ENCODE results near the gene PDIA6.
A peak's percentile ranks its signal among the peaks of the same experiment; 100 is the strongest.
"Not testable (repeated sequence)": the region's sequence is repeated elsewhere in the genome, so short reads cannot be mapped to it uniquely, and the experiment has no call there.

PDIA6 gene

DNA sequence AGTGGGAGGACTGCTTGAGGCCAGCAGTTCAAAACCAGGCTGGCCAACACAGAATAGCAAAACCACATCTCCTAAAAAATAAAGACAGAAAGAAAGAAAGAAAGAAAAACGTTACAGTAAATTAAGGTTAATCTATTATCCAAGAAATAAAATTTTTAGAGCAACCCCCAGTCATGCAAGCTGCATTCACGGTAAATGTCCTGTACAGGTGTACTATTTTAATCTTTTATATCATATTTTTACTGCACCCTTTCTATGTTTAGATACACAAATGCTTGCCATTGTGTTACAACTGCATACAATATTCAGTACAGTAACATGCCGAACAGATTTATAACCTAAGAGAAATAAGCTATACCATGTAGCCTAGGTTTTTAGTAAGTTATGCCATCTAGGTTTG, 6.0 kb downstream of the PDIA6 start:
- DNase-seq, result no peak

DNA sequence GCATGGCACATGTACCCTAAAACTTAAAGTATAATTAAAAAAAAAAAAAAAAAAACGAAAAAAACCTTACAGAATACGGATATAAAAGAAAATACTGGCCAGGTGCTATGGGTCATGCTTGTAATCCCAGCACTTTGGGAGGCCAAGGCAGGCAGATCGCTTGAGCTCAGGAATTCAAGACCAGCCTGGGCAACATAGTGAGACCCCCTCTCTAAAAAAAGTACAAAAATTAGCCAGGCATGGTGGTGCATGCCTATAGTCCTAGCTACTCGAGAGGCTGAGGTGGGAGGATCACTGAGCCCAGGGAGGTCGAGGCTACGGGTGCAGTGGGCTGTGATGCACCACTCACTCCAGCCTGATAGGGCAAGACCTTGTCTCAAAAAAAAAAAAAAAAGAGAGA, 6.6 kb downstream of the PDIA6 start:
- not testable (repeated sequence) for DNase-seq

DNA sequence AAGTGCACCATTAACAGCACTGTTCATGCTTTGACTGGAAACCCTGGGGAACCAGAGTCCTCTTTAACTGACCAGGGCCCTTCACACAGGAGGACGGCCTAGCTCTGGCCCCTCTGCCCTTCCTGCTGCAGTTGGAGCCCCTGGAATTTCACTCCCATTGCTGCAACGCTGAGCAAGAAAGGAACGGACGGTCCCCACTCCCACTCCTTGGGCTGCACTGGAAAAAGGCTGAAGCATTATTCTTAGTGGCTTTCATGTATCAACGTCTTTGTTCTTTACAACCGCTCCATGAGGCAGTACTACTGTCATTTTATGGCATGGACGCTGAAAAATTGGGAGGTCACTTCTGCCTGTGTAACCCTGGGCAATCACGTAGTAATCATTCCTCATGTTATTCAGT, 9.9 kb downstream of the PDIA6 start:
- no peak for DNase-seq

DNA sequence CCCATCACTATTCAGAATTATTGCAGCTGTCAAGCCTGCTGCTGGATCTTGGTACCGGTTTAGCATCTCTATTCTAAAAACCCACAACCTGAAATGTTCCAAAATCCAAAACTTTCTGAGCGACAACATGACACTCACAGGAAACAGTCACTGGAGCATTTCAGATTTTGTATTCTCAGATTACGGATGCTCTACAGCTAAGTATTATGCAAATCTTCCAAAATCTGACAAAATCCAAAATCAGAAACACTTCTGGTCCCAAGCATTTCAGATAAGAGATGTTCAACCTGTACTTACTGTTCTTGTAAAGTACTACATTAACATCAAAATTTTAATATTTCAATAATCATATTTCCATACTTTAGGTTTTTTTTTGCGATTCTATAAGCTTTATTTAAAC, 12.4 kb downstream of the PDIA6 start:
- DNase-seq, result no peak

DNA sequence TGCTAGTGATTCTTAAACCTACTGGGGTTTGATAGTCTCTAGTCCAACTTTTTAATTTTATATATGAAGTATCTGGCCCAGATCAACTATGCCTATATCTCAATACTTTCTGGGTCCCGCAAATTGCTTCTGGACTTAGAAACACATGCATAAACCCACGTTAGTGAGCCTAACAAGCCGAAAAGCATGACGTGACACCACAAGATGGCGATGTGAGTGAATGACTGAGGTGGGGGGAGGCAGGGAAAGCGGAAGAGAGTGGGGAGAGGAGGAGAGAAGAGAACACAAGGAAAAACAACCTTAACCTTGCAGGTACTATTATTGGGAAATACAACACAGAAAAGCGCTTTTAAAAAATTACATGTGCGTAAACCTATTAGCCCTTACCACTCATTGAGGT, 13.8 kb downstream of the PDIA6 start:
- DNase-seq, result no peak

DNA sequence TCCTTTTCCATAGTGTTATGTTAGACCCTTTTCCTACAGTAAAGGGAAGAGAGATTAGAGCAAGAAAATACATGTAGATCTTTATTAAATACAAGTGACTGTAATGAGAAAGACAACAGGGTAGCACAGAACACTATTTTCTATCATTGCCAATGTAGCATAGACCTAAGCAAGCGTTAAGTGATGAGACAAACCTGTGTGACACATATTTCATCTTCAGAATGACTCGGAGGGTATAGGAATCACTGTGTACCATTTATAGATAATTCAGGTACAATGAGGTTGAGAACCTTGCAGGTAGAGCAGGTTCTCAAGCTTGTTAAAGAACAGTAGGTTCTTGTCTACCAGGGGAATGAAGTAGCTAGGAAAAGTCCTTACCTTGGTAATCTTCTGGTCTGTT, 15.9 kb downstream of the PDIA6 start:
- no peak for DNase-seq

DNA sequence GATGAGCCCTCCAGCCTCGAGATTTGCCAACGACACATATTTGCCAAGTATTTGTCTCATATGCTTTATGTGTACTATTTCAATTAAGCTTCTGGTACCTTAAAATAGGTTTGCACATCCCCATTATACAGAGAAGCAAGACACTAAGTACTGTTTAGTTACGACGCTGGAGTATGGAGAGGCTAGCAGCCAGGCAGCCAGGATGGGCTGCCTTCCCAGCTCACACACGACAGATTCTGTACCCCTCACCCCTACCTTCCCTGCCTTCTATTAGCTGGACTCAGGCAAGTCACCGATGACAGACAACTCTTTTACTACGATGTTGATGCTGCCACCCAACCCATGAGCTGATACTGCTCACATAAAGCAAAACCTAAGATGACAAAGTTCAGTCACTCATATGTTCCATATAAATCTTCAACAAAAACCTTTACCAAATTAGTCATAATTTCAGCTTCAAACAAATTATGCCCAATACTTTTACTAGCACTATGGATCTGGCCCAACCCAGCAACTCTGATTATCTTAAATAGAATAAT, 17.0 kb downstream of the PDIA6 start:
- DNase-seq, result no peak

DNA sequence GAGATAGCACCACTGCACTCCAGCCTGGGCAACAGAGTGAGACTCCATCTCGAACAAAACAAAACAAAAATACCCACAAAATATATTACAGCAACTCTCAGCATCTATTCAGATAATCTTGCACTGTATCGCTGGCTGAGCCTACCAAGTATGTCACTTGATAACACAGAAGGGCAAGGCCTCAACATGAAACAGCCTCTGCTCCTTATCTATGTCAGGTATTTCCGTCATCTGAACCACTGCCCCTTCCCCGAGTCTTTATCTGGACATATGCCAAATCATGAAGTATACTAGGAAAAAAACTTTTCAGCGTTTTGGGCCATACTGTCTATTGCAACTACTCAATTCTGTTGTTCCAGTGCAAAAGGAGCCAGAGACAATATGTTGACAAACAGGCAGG, 17.7 kb downstream of the PDIA6 start:
- DNase-seq, result no peak

DNA sequence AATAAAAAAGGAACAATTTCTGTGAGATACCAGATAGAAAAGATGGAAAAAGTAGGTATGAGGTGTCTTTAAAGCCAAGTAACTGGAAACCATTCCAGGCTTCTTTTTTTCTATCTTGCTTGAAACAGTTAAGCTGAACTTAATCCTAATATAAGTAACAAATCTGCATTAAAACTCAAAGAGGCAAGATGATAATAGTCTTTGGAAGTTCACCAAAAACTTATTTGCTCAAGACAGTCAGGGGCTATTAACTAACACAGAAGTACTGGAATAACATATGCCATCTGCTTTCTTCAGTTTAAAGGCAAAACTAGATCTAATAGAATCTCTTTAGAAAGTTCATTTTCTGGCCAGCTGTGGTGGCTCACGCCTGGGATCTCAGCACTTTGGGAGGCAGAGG, 18.8 kb downstream of the PDIA6 start:
- DNase-seq, result no peak

DNA sequence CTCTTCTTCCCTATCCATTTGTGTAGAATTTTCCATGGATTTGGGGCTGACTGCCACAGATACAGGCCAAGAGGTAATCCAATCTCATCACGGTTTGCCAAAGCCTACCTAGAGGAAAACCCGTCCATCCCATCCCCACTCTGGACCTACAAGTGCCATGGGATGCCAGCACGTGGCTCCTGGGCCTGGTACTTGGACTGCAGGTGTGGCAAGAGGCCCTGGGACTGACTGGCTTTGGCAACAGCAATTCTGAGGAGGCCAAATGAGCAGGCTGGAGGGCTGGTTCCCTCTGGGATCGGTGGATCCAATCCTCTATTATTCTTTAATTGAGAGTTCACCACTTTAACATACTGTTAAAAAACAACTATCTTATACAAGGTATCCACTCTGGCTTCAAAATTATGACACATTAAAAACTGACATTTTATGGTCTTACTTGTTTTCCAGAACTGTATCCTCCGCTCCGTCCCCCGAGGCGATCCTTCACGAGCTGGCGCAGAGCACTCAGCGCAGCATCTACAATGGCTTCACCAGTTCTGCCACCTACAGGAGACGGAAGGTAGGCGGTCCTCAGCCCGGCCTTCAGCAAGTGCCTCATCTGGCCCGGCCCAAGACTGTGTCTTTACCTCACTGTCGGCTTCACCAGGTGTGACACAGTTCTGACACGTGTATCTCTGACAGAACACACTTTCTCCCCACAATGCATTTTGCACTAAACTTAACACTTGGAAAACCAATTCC, 19.8 kb downstream of the PDIA6 start:
- DNase-seq, result no peak

DNA sequence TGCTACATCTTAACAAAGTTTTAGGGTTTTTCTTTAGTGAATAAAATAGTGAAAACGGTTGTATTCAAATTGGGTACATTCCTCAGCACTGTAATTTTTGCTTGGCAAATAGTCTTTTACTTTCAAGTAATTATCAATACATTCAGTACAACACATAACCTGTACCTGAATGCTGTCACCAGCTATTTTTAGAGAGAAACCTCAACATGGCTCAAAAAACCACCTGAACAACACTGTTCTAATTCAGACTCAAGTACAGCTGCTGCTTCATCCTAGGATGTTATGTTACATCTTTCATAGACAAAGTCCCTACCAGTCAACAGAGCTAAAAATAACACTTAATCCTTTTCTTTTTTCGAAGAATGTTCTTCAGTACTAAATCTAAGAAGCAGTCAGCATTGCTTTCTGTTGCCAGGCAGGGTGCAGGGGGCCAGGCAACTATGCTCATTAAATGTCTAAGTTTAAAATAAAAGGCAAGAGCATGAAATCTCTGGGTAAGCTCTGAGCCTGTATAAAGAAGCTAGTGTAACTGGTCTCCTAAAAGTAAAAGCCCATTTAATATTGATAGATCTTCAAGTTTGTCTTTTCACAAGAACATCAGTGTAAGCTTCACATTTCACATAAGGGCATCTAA, 20.5 kb downstream of the PDIA6 start:
- DNase-seq, result no peak

DNA sequence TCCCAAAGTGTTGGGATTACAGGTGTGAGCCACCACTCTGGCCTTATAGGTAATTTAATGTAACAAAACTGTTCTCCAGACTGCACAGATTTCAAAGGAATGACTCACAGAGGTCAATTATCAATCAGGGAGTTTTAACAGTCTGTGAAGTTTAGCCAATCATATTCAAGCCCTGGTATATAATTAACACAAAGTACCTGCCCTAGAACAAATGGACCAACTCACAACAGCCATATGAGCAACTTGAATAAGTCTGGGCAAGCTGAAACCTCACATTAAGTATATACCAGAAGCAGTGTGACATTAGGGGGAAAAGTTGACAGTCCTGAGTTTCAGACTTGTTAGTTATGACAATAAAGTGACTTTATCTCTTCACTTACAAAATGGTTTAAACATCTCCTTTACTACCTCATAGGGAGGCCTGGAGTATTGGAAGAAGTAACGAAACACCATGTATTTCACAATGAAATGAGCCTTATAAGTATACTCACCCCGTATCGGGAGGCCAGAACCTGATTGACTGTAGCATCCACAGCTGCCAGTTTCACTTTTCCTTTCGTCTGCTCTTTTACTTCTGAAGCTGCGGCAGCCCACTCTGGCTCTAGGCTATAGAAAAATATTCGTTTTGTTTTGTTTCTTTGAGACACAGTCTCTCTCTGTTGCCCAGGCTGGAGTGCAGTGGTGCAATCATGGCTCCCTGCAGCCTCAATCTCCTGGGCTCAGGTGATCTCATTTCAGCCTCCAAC, 22.2 kb downstream of the PDIA6 start:
- DNase-seq, result peak in 1 of 5 donors; percentile 28

DNA sequence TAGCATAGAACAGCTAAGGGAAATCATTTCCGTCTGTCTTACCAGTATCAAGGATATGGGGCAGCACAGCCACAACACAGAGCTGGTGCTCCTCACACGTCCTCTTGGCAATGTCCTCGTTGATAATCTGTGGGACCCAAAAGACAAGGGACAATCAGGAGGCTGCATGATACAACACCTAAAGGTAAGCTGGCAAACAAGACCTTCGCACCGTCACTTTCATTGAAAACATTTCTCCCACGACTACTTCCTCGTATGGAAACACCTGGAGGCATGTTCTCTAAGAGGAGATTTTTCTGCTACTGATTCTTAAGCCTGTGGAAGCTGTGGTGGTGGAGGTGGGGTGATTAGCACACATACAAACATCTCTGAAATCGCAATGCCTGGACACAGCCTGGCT, 23.7 kb downstream of the PDIA6 start:
- DNase-seq, result no peak

DNA sequence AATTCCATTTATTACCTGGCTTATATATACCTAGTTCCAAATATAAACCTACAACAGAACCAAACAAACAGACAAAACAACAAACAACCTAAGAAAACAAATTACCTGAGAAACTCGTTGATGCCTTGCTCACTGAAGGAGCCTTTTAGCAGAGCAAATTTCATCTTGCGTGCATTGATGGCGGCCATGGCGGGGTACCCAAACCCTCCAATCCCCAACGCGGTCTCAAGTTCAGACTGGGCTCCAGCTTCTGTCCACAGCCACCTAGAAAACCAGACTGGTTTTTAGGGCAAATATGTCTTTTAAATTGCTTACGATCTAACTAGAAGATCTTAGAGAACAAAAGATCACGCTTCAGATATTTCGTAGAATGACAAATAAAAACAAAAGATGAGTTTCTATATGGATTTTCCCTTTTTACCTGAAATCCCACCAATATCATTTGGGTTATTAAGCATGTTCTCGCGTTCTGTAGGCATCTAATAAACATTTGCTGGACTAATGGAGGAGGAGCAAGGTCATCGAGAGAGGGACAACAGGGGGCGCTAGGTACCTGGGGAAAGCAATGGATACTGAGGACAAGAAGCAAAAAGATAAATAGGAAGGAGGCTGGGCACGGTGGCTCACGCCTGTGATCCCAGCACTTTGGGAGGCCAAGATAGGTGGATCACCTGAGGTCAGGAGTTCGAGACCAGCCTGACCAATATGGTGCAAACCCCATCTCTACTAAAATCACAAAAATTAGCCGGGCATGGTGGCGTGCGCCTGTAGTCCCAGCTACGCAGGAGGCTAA, 25.2 kb downstream of the PDIA6 start:
- DNase-seq, result peak in 2 of 5 donors; percentile 14 to 25

DNA sequence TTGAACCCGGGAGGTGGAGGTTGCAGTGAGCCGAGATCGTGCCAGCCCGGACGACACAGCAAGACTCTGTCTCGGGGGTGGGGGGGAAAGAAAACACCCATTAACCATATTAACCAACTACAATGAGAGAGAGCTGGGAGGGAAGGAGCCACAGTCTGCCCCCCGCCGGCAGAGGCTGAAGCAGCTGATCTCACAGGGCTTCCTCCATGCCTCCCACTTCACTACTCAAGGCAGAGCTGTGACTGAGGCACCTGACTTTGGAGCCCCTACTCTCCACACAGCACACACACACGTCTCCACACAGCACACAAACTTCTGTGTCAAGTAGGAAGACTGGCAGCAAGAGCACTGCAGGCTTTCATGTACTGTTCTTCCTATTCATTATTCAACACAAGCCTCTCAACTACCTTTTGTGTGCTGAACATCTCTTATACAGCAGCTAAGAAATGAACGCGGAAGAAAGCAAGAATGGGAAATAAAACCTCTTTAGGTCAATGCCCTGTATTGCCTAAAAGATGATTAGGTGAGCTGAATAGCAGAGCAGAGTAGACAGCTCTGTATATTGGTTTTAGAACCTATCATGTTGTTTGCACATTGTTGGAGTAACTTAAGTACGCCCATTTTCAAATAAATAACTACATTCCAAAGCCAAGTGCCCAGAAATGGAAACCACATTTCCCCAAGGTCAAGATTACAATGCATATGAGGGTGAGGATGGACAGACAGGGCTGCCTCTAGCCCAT, 26.2 kb downstream of the PDIA6 start:
- no peak for DNase-seq

DNA sequence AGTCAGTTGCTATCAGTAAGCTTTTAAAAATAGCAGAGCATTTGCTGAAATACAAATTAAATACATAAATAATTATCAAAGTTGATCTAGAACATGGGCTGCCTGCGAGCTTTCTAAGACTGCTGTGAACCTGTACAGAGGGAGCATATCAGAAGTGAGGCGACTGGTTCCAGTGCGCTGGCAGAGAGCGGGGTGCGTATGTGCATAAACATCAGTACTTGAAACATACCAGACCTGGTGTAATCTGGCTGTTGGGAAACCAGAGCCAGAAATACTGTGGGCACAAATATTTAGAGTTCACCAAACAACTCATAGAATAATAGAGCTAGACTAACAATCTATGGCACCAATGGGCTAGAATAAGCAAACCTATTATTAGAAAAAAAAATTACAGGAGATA, 27.3 kb downstream of the PDIA6 start:
- DNase-seq, result no peak

DNA sequence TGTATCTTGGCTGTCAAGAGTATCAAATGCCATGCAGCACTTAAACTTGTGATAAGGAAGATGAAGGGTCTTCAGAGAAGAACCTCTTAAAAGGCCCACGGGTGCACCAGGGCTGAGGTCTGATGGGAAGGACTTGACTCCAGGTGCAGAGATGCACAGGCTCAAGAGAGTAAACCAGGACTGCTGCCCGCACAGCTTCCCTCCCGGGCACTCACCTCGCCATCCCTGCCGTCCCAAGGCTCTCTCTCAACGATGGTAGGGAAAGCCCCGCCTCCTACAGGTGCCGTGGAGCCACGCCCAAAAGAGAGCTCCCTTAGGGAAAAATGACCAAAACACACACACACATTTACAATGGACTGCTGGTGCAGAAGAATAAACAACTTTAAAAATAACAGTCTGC, 27.9 kb downstream of the PDIA6 start:
- DNase-seq, result no peak

DNA sequence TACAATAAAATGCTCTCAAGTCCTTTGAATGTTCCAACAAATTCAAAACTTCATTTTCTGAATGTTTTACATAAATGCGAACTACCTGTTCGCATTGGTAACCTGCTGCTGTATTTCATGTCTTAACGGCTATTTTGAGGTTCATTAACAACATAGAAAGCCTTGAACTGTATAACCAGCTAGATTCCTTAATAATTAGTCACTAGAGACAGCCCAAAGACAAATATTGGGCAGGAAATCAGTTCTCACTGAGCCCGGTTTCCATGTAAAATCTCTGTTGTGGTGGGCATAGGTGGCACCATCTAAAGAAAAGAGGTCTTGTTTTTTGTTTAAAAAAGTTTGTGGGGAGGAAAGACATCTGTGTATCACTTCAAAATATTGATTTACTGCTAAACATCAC, 29.2 kb downstream of the PDIA6 start:
- no peak for DNase-seq

DNA sequence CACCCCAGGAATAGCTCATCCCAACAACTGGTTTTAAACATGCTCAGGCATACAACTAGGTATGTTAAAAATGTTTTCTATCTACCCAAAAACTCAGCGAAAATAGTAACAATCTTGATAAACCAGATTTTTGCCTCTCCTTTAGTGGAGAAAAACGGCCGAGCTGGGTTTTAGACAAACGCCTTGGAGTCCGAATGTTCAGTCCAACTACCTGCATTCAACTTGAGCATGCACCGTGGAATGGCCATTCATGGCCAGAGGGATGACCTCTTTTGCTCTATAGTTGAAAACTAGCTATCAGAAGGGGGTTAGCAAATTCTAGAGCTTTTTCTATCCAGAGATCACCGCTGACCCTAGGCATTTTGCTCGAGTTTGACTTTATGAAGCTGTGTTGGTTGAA, 30.8 kb downstream of the PDIA6 start:
- no peak for DNase-seq

DNA sequence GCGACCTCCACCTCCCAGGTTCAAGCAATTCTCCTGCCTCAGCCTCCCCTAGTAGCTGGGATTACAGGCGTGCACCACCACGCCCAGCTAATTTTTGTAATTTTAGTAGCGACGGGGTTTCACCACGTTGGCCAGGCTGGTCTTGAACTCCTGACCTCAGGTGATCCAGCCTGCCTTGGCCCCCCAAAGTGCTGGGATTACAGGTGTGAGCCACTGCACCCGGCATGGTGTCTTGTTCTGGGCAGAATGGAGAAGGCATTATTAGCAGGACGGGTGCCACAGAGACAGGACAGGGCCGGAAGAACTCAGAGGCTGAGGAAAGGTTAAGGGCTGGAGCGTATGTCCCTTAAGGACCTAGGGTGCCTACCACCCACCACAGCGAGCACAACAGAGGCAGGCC, 31.8 kb downstream of the PDIA6 start:
- not testable (repeated sequence) for DNase-seq

DNA sequence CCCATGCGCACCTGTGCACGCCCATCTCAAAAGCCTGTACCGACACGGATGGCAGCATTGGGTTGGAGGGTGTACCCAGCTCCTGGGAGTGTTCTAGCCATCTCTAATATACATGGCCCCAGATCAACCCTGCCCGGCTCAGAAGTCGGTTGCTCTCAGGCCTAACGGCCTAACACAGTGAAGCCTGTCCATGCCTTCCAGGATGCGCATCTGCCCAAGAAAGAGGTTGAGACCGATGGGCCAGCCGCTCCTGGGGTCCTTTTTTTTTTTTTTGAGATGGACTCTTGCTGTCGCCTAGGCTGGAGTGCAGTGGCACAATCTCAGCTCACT, 32.1 kb downstream of the PDIA6 start:
- no peak for DNase-seq

DNA sequence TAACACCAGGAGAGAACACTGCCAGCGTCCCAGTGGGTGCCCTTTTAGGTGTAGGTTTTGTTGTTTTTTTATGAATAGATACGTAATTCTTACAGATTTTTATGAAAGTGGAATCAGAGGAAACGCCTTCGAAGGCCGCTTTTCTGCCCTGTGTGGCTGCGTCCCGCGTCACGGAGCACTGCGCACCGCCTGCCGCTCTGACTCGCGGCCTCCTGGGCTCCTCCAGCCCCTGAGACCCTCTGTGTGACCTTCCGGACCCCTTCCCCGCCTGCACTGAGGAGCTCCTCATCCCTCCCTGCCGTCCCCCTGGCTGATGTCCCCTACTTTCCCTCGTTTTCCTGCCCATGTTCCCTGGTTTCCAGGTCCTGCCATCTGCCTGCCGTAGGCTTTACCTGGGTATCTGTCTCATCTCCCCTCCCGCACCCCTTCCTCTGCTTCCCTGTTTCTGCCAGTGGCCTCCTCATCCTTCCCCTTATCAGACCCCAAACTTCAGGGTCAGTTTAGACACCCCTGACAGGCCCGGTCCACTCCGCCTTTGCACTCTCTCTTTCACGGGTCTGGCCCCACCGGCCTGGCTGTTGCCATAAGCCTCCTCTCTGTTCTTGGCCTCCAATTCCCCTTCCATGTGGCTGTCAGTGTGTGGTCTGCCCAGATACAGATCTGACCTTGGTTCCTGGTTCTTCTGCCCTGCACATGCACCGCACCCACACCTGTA, 32.7 kb downstream of the PDIA6 start:
- no peak for DNase-seq
